Esophagus muscularis mucosa (tissue), 3 donors: ENCODE results near the gene CCL4L2.

Experiments used
- POLR2A ChIP-seq: fragments of 450-650 bp; IDR thresholded peaks from one replicate; pipeline ENCODE4 v1.6.1; 2017; ENCODE audit warnings: antibody characterized with exemption, moderate library complexity, mild to moderate bottlenecking, low read depth
- POLR2AphosphoS5 ChIP-seq, 2 donors: sonication (generic); formaldehyde crosslinking; IDR thresholded peaks; one replicate each; pipeline ENCODE4 v1.6.1; 2017; ENCODE audit warnings: antibody characterized with exemption in 2 of 2
- TF ChIP-seq, protein P1 (sequence below), 3 experiments: fragments of 200-600 bp in 2 of 3; fragments of 450-650 bp in 1 of 3; sonication (generic) in 2 of 3; IDR thresholded peaks; one replicate each; pipeline ENCODE4 v1.5.1; 2017 to 2019; ENCODE audit warnings: antibody characterized with exemption in 3 of 3, mild to moderate bottlenecking in 2 of 3, moderate library complexity in 1 of 3

DNA sequence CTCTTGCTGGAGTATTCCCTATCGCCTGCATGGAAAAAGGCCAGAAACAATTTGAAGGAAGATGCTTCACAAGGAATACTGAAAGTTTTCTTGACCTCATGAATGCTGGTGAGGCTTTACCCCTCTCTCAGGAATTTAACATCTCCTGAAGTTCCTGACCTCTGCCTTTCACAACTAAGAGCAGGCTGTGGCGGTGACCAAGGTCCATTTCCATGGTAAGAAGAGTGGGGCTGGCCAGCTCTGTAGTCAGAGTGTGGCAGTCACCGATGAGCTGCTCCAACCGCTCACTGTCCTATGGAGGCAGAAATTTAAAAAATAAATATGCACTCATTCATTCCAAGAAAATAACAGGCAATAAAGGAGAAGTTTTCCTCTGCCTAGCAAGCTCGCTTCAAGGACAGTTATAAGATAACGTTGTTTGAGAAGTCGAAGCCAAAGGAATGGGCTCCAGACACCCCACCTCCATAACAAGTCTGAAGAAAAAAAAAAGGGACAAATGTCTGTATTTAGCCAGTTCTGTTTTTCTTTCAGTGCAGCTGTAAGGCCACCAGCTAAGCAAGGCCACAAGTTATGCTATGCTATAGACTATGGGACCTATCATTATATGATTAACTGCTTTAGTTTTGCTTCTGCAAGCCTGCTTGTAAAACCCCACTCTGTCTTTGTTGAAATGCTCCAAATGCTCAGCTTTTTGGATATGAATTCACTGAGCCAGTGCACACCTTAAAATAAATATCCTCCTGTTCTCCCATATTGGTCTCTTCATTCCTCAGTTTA is 6.0 kb upstream of the CCL4L2 start:
- TF ChIP-seq, protein P1, sequence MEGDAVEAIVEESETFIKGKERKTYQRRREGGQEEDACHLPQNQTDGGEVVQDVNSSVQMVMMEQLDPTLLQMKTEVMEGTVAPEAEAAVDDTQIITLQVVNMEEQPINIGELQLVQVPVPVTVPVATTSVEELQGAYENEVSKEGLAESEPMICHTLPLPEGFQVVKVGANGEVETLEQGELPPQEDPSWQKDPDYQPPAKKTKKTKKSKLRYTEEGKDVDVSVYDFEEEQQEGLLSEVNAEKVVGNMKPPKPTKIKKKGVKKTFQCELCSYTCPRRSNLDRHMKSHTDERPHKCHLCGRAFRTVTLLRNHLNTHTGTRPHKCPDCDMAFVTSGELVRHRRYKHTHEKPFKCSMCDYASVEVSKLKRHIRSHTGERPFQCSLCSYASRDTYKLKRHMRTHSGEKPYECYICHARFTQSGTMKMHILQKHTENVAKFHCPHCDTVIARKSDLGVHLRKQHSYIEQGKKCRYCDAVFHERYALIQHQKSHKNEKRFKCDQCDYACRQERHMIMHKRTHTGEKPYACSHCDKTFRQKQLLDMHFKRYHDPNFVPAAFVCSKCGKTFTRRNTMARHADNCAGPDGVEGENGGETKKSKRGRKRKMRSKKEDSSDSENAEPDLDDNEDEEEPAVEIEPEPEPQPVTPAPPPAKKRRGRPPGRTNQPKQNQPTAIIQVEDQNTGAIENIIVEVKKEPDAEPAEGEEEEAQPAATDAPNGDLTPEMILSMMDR (IDR thresholded peaks at IDR 0.05): no peak
- TF ChIP-seq POLR2A: no peak
- no peak for TF ChIP-seq POLR2AphosphoS5 (IDR thresholded peaks at IDR 0.05)
